Measurements from ENCODE around the gene AFTPH.

AFTPH gene

DNA sequence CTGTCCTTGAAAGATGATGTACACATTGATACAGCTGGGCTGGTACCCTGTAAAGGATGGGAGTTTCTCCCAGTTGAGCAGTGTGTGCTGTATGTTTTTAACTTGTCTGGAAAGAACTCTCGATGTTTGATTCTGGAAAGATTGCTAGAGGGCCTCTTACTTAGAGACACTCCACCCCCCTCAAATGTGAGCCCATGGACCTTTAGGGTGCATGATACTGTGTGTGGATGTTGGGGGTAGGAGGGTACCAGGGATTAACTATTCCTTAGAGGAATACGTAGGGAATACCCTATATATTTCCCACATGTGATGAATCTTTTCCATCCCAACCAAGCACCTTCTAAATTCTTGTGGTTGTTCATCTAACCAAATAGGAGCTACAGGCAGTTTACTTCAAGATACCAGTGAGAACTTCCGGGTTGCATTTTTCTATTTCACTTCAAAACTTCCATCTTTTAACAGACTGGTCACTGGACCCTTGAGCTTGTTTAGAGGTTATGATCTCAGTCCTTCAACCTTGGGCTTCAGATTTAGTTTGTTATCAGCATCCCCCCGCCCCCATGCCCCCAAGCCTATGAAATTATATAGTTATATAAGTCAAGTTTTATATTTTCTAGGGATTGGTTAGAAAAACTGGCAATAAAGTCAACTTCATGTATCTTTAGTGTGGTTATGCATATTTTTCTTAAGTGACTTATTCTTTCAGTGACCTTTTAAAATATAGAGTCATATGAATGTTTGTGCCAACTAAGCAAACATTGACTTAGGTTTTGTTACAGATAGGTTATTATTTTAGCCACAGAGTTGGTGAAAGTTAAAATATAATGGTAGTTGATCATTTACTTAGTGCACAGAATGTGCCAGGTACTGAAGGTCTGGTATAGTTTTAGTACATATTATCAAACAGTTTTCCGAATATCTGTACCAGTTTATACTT, 18.2 kb downstream of the AFTPH start:
- peak; percentile 31 for DNase-seq

DNA sequence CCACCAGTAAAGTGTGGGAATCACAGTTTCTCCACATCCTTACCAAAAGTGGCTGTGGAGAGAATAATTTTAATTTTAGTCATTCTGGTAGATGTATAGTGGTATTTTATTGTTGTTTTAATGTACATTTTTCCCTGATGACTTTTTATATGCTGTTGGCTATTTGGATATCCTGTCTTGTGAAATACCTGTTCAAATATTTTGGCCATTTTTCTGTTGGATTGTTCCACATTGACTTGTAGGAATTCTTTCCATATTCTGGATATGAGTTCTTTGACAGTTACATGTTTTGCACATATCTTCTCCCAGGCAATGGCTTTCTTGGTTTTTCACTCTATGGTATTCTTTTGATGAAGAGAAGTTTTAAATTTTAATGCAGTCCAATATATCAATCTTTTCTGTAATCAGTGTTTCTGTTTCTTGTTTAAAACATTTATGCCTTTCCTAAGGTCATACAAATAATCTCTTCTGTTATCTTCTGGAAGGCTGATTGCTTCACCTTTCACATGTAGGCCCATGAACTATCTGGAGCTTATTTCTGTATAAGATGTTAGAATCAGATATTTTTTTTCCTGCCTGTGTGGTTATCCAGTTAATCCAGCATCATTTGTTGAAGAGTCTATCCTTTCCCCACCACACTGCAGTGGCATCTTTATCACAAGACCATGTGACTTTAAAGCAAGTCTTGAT, 19.0 kb downstream of the AFTPH start:
- DNase-seq: peak; percentile 79

DNA sequence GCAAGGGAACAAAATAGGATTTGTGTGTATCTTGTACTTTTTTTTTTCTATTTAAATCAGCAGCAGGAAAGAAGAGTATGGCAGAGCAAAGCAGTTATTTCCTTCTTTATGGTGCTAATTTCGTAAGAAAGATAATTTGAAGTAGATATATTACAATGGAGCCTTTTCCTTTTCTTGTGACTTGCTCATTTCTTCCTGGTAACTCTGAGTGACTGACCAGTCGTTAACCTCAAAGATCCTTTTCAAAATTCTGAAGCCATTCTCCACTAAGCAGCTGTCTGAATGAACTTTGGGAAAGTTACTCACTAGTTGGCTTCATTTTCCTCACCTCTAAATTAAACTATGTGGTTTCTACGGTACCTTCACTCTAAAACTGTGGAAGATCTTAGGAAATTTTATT, 24.6 kb downstream of the AFTPH start:
- DNase-seq: no peak

DNA sequence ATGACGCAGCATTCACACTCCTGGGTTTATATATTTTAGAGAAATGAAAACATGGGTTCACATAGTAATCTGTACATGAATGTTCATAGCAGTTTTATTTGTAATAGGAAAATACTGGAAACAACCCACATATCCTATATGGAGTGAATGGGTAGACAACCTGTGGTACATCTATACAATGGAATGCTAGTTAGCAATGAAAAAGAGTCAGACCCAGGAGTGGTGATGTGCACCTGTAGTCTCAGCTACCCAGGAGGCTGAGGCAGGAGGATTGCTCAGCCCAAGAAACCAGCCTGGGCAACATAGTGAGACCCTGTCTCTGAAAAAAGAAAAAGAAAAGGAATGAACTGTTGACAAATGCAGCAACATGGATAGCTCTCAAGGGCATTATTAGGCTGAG, 25.9 kb downstream of the AFTPH start:
- DNase-seq: no peak

DNA sequence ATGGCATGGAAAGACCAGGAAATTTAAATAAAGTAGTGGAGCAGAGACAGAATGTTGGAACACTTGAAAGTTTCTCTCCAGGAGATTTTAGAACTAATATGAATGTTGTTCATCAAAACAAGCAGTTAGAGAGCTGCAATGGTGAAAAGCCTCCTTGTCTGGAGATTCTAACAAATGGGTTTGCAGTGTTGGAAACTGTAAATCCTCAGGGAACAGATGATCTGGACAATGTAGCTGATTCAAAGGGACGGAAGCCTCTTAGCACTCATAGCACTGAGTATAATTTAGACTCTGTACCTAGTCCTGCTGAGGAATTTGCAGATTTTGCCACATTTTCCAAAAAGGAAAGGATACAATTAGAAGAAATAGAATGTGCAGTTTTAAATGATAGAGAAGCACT, 27.7 kb downstream of the AFTPH start:
- no peak for DNase-seq

DNA sequence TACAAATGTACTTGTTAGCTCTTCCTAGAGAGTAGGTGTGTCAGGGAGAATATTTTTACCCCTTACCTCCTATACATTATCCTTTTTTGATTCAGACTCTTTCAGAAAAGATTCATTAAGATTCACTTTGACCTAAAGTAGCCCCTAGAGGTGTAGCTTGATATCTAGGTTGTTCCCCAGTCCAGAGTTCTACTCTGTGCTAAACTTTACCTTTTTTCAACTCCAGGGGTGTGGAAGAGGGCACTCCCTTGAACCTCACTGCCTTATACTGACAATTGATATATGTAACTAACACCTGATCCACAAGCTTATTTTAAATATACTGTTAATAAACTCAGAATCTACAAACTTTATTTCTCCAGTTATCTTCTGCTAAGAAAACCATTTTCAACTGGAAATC, 30.0 kb downstream of the AFTPH start:
- DNase-seq: no peak

DNA sequence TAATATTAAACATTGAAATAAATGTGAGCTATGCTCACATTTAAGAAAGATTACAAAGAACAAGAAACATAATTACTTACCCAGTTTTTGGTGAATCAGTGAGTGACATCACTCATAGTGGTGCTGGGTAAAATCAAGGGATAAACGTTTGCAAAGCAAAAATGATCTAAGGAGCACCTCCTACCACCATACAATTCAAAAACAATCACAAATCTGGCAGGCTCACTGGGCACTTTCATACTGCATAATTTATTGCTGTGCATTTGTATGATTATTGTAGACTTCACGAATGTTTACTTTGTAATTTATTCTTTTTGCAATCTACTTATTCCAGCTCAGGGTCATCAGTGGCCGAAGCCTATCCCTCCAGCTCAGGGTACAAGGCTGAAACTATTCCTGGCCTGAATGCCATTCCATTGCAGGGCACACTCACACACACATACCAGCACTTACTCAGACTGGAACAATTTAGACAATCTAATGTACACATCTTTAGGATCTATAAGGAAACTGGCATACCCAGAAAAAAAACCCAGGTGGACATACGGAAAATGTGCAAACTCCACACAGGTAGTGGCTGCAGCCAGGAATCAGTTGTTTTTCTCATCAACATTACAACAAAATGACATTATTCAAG, 34.4 kb downstream of the AFTPH start:
- no peak for DNase-seq

DNA sequence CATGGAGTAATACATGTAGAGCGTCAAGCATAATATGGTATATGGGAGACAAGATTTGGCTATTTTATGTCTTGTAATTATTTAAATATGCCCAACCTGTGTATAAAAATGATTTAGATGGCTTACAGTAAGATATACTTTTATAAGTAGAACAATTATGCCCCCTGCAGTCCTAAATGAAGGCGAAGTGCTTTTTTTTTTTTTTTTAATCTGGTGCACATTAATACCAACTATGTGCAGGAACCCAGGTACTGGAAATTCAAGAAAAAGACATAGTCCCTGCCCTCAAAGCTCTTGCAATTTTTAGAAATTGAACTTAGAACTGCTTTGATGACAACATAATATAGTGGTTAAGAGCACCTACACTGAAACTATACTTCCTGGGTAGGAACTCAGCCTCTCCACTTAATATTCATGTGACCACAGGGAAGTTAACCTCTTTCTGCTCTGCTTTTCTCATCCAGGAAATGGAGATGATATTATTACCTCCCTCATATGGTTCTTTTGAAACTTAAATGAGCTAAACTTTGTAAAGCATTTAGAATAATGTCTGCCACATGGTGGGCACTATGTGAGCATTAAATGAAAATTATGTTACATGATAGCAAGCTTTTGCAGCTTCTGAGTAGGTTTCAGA, 38.1 kb downstream of the AFTPH start:
- DNase-seq: peak; percentile 28

DNA sequence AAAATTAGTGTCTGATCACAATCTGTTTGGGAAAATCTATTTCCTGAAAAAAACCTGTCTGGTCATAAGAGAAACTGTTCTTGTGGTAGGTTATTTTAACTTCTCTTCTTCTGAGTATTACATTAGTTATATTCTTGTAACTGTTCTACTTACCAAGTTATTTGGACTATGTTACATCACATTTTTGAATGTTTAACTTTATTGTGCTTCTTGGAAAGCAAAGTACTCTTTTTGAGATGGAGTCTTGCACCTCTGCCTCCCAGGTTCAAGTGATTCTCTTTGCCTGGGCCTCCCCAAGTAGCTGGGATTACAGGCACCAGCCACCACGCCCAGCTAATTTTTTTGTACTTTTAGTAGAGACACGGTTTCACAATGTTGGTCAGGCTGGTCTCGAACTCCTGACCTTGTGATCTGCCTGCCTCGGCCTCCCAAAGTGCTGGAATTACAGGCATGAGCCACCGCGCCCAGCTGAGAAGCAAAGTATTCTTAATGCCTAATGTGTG, 39.4 kb downstream of the AFTPH start:
- DNase-seq: no peak

DNA sequence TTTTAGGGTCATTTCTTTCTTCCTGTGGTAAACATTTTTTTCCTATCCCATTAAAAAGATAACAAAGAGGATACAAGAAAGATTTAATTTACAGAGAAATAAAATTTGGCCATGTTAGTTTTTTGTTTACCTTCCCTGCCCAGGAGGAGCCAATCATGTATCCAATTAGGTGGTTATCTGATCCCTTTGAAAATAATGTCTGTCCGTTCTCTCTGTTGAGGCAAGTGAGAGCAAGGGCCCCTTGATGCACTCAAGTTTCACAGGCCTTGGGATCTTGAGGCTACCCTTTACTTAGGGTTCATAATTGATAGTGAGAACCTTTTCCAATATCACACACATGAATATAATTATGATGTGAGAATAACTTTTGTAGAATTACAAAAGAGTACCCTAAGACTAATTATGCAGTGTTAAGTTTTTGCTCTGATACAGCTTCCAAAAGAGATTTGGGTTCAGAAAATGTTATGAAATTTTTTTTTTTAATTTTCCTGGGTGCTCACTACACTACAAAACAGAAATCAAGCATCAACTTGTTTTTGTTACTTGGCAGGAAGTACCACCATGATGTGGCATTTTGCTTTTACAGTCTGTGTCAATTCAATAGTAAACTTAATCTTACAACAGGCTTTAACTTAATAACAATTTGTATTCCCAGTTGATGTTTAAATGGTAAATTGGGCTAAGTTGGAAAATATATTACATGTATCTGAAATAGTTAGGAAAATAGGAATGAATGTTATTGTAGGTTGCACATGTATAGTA, 42.0 kb downstream of the AFTPH start:
- DNase-seq: no peak

DNA sequence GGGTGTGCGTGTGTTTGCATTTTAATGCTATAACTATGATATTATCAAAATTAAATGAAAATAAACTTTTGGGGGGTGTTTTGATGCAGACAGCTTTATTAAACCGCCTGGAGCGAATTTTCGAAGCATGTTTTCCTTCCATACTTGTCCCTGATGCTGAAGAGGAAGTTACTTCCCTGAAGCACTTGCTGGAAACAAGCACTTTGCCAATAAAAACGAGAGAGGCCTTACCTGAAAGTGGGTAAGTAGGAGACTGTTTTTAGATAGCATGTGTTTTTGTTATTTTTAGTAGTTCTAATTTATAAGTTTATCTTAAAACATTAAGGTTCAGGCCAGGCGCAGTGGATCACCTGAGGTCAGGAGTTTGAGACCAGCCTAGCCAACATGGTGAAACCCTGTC, 43.3 kb downstream of the AFTPH start:
- DNase-seq: no peak

DNA sequence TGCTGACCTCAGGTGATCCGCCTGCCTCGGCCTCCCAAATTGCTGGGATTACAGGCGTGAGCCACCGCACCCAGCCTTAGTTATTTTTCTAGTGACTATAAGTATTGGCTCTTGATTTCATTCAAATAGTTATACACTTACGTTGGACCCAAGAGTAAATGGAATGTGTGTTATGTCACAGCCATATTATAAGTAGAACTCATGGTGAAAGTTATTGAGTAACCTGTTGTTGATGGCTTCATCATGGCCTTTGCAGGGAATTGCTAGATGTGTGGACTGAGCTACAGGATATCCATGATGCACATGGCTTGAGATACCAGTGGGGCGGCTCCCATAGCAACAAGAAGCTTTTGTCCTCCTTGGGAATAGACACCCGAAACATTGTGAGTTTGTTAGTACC, 44.7 kb downstream of the AFTPH start:
- no peak for DNase-seq

DNA sequence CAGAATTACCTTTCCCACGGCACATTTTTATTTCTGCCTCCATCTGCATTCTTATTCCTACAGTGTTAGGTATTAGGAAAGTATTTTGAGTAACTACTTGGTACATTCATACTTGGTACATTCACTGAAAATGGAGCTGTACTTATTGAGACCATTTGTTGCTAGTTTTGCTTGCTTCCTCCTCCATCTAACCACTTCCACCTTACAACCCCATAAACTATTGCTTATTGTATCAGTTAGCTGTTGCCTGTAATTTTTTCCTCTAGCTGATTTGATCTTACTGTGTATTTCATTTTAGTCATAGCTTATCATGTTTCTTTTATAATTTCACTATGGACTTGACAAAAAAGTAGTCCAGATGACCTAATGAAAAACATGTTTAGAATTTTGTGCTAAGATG, 50.7 kb downstream of the AFTPH start:
- DNase-seq: no peak

DNA sequence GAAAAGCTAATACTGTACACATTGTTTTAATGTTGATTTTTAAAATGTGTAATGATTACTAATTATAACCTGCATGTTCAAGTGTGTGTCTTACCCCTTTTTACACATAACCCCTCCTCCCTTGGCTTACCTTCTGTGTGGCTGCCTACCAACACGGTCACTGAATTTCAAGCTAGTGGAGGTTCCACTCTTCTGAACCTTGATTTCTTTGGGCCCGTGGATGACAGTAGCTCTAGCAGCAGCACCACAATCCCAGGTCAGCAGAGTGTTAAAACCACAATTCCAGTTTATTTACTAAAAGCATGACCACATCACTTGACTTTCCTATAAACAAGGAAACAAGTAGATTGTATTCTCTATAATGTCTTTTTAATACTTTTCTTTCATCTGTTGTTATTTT, 56.9 kb downstream of the AFTPH start:
- no peak for DNase-seq

DNA sequence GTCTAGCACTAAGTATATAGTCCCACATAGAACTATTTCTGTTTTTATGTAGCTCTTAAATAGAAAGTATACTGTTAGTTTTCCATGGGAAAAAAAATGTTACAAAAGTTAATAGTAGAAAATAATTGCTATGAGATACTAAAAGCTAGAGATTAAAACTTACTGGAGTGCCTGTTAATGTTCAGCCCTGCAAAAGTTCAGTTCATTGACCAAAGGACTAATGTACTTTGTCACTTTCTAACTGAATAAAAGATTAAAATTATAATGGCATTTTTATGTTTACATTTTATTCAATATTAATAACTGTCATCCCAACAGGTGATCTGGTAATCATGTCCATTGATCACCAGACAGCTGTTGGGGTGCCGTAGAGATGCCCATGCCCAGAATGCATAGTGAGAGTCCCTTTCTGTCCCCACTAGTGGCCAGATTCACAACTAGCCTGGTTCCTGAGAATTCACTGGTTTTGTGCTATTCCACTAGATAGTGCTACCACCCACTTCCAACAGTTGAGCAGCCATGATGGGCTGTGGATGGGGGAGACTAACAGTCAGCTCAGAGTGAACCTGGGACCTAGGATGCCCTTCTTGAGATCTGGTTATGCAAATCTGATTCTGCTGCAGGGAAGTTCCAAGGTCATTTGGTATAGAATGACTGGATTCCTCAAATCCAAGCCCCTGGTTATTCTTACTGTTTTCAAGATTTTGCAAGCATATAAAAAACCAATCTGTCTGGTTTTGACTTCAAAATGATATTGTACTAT, 57.8 kb downstream of the AFTPH start:
- DNase-seq: no peak

DNA sequence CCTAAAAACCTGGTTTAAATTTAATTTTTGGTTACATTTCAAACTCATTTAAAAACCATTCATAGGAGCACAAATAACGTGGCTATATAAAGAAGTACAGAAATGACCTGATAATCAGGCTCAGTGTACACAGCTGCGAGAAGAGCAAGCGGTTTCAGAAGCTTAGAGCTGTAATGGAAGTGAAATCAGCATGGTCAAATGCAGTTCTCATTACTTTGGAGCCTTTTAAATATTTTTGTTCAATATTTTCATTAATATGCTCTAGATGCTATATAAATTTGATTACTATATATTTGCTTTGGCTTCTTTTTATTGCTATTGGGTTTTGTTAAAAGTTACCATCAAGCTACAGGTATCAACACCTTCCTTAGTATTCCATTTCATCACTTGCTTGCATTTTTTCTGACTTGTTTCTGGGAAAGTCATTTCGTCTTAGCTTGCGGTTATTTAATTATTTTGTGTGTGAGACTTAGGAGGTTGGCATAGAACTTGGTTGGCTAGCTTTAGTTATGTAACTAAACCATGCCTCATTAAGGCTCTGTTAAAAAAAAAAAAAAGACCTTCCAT, 58.7 kb downstream of the AFTPH start:
- no peak for DNase-seq

DNA sequence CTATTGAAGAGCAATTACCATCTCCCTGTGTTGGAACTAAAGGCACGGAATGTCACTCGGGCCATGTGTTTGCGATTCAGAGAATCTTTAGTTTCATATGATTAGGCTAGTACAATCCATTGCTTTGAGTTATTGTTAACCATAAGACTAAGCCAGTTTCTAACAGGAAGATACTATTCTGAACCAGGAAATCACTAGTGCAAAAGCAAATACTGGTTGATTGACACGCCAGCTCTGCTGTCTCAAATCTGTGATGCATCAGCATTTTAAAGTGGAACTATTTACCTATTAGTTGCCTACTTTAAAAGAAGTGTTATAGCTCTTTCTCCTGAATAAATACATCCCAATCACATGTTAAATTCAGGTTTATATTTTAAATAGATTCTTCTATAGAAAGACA, 61.9 kb downstream of the AFTPH start:
- no peak for DNase-seq

DNA sequence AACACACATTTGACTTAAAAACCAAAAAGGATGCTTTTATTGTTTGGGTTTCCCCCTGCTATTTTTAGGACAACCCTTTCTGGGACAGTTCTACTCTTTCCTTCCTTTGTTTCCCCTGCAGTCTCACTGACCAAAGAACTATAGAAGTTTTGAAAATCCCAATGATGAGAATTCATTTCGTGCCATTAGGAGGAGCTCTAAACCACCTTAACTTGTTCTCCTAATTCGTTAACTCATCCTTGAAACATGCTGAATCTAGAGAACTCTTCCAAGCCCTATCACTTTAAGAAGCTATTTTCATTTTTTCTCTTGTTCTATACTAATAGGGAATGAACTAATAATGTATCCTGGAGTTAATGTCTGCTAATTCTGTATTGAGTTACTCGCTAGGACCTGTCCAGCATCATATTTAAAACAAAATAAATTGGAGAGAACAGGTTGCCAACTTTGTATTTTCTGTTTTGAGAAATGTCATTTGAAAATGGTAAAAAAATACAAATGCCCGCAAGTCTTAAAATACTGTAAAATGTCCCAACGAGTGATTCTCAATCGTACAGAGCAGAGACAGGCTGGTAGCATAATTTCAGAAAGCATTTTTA, 62.9 kb downstream of the AFTPH start:
- DNase-seq: peak; percentile 65

DNA sequence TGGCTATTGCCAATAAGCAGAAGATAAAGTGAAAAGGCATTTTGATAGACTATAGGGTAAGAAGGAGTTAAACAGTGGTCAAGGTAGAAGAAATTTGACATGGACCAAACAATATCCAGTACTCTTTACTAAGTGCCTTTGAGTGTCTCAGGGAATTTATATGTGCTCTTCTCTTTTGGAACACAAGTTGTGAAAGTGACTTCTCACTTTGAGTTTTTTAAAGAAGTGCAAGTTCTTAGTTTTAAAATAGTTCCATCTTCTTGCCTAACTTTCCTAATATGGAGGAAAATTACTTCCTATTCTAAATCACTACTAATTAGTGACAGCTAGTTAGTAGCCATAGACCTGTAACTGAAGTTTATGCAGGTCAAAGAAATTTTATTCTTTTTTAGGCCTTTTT, 63.4 kb downstream of the AFTPH start:
- DNase-seq: no peak

DNA sequence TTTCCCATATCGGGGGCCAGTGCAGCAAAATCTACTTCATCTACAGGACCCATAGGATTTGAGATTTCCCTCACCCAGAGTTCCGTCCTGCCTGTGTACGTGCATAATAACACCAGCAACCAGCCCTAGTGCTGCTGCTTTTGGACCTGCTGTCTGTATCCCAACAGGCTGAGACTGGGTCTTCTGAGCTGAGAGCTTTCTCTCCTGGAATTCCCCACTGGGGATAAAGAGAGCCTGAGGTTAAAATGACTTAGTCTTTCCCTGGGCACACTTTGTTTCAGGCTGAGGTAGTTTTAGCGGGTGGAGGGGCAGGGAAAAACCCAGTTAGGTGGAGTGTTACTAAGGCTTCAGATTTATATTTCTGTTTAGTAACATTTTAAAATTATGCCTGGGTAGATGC, 67.1 kb downstream of the AFTPH start:
- DNase-seq: no peak
